GM23338 (cell line): ENCODE results near the gene FBXW7. TPM values are rescaled to one million over a fixed set of nuclear protein-coding genes. Genes with fewer than 3 reads are reported as not detected.

Experiments
- ATAC-seq: fragments of 200-7000 bp; cut with Tn5 transposase; 3 replicates; pipeline ENCODE4 v1.9.1; 2020
- DNase-seq: peaks from one replicate; pipeline ENCODE4 v3.0.0-alpha.2; 2015; ENCODE audit warnings: low spot score
- H2AFZ ChIP-seq: fragments of 200-600 bp; sonication (generic); 2 replicates; pipeline ENCODE4 v1.8.0; 2016; ENCODE audit warnings: antibody characterized with exemption, mild to moderate bottlenecking, moderate library complexity
- H3F3A ChIP-seq: fragments of 200-600 bp; sonication (generic); replicated peaks from 2 replicates; pipeline ENCODE4 v1.8.0; 2017; ENCODE audit warnings: antibody characterized with exemption, mixed run types, low read depth
- H3K27ac ChIP-seq: fragments of 200-600 bp; sonication (generic); 2 replicates; pipeline ENCODE4 v1.6.1; 2016; ENCODE audit warnings: low read depth
- H3K27me3 ChIP-seq: fragments of 200-600 bp; sonication (generic); 2 replicates; pipeline ENCODE4 v1.8.0; 2016; ENCODE audit warnings: mild to moderate bottlenecking, mixed run types, moderate library complexity; ENCODE audit not compliant: insufficient read depth
- H3K36me3 ChIP-seq: fragments of 200-600 bp; sonication (generic); 2 replicates; pipeline ENCODE4 v1.8.0; 2016; ENCODE audit warnings: mild to moderate bottlenecking; ENCODE audit not compliant: insufficient read depth
- H3K4me1 ChIP-seq: fragments of 200-600 bp; sonication (generic); 2 replicates; pipeline ENCODE4 v1.8.0; 2016; ENCODE audit warnings: mild to moderate bottlenecking, moderate library complexity; ENCODE audit not compliant: insufficient read depth
- H3K4me2 ChIP-seq: fragments of 200-600 bp; sonication (generic); 2 replicates; pipeline ENCODE4 v1.7.1; 2017; ENCODE audit warnings: mixed run types
- H3K4me3 ChIP-seq: fragments of 200-600 bp; sonication (generic); 2 replicates; pipeline ENCODE4 v1.6.1; 2016; ENCODE audit warnings: mixed run types
- H3K79me2 ChIP-seq: fragments of 200-600 bp; sonication (generic); replicated peaks from 2 replicates; pipeline ENCODE4 v1.8.0; 2017; ENCODE audit warnings: mild to moderate bottlenecking; ENCODE audit not compliant: insufficient read depth
- H3K9me2 ChIP-seq: fragments of 200-600 bp; sonication (generic); 2 replicates; pipeline ENCODE4 v1.8.0; 2017; ENCODE audit not compliant: insufficient read depth
- H4K20me1 ChIP-seq: fragments of 200-600 bp; sonication (generic); replicated peaks from 2 replicates; pipeline ENCODE4 v1.8.0; 2017; ENCODE audit warnings: mild to moderate bottlenecking; ENCODE audit not compliant: insufficient read depth
- H3K27ac Mint-ChIP-seq: 2 replicates; pipeline ENCODE4 v1.8.0; 2020; ENCODE audit warnings: inconsistent platforms, mild to moderate bottlenecking, moderate library complexity, mixed read lengths
- H3K27me3 Mint-ChIP-seq: 3 replicates; pipeline ENCODE4 v1.8.0; 2022; ENCODE audit warnings: low read depth, mild to moderate bottlenecking, moderate library complexity, mixed read lengths, inconsistent platforms; ENCODE audit not compliant: insufficient read depth, poor library complexity
- H3K36me3 Mint-ChIP-seq: 3 replicates; pipeline ENCODE4 v1.8.0; 2021; ENCODE audit warnings: low read depth, mild to moderate bottlenecking, inconsistent platforms, moderate library complexity, mixed read lengths
- H3K4me1 Mint-ChIP-seq: 3 replicates; pipeline ENCODE4 v1.8.0; 2020; ENCODE audit warnings: mild to moderate bottlenecking, inconsistent platforms, mixed read lengths
- H3K4me3 Mint-ChIP-seq: 3 replicates; pipeline ENCODE4 v1.8.0; 2021; ENCODE audit warnings: moderate library complexity, mild to moderate bottlenecking, inconsistent platforms, mixed read lengths
- H3K9me3 Mint-ChIP-seq: 3 replicates; pipeline ENCODE4 v1.8.0; 2020; ENCODE audit warnings: moderate library complexity, mild to moderate bottlenecking, inconsistent platforms, mixed read lengths
- CREB1 ChIP-seq: fragments of 250-450 bp; sonication (Bioruptor Pico); IDR thresholded peaks from 2 replicates; pipeline ENCODE4 v1.5.0; 2020; ENCODE audit warnings: low read depth, mild to moderate bottlenecking, moderate library complexity
- CTCF ChIP-seq, 2 experiments: fragments of 200-600 bp in 1 of 2; sonication (generic) in 1 of 2; conservative IDR thresholded peaks; 2 replicates each; pipeline versions ENCODE4 v1.5.1 to v1.6.1; 2016 to 2017; ENCODE audit warnings: antibody characterized with exemption in 2 of 2, low read depth in 2 of 2, mild to moderate bottlenecking in 2 of 2, moderate library complexity in 1 of 2
- ETS1 ChIP-seq: IDR thresholded peaks from 2 replicates; pipeline ENCODE4 v1.6.1; 2016; ENCODE audit warnings: antibody characterized with exemption
- EZH2 ChIP-seq: fragments of 200-600 bp; sonication (generic); IDR thresholded peaks from one replicate; pipeline ENCODE4 v1.8.0; 2017; ENCODE audit warnings: antibody characterized with exemption, mild to moderate bottlenecking, low read depth; ENCODE audit not compliant: unreplicated experiment
- EZH2phosphoT487 ChIP-seq: fragments of 200-600 bp; sonication (generic); IDR thresholded peaks from one replicate; pipeline ENCODE4 v1.8.1; 2018; ENCODE audit warnings: antibody characterized with exemption; ENCODE audit not compliant: unreplicated experiment
- JUNB ChIP-seq: IDR thresholded peaks from one replicate; pipeline ENCODE4 v1.6.1; 2016; ENCODE audit warnings: antibody characterized with exemption; ENCODE audit not compliant: unreplicated experiment
- NANOG ChIP-seq: IDR thresholded peaks from 2 replicates; pipeline ENCODE4 v1.6.1; 2016; ENCODE audit warnings: antibody characterized with exemption, borderline replicate concordance
- POLR2AphosphoS5 ChIP-seq: IDR thresholded peaks from 2 replicates; pipeline ENCODE4 v1.6.1; 2016; ENCODE audit warnings: antibody characterized with exemption, low read depth
- STAT1 ChIP-seq: IDR thresholded peaks from one replicate; pipeline ENCODE4 v1.6.1; 2016; ENCODE audit warnings: antibody characterized with exemption; ENCODE audit not compliant: unreplicated experiment
- ZNF114 ChIP-seq: fragments of 250-450 bp; sonication (Bioruptor Pico); IDR thresholded peaks from 2 replicates; pipeline ENCODE4 v1.5.0; 2020; ENCODE audit warnings: mild to moderate bottlenecking, moderate library complexity
- ZNF331 ChIP-seq: fragments of 250-450 bp; sonication (Bioruptor Pico); IDR thresholded peaks from 2 replicates; pipeline ENCODE4 v1.5.0; 2020; ENCODE audit warnings: low read depth, mild to moderate bottlenecking, moderate library complexity
- ZNF462 ChIP-seq: fragments of 250-450 bp; sonication (Bioruptor Pico); IDR thresholded peaks from 2 replicates; pipeline ENCODE4 v1.5.0; 2020; ENCODE audit warnings: mild to moderate bottlenecking, moderate library complexity
- polyA plus RNA-seq: library from polyadenylated mRNA; unstranded; fragments of >200 nt; fragmentation: Nextera tagmentation; extraction: Ambion mirVana; gene quantifications from 2 replicates; pipeline ENCODE4 v1.2.1, GENCODE V29; 2016
- total RNA-seq: library from RNA; depleted of rRNA; stranded (reverse); fragments of >200 nt; shearing (Covaris generic); gene quantifications from 2 replicates; pipeline ENCODE4 v1.2.3, GENCODE V29; 2014
- TF ChIP-seq, protein P1 (sequence below): IDR thresholded peaks from one replicate; pipeline ENCODE4 v1.6.1; 2018; ENCODE audit warnings: antibody characterized with exemption; ENCODE audit not compliant: unreplicated experiment

Gene FBXW7
- total and polyA plus RNA-seq, 2 experiments from 2014 or later, result 25.8 to 34.7 TPM

DNA sequence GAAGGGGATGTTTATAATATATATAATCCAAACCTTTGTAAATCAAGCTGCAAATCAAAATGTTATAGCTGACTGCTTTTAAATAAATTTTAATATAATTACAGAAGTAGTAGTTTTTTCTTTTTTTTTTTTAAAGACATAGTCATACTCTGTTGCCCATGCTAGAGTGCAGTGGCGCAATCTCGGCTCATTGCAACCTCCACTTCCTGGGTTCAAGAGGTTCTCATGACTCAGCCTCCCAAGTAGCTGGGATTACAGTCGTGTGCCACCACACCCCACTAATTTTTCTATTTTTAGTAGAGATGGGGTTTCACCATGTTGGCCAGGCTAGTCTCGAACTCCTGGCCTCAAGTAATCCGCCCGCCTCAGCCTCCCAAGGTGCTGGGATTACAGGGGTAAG is 178.7 kb downstream of the FBXW7 start:
- H3K36me3 ChIP-seq, result no peaks in the 10 kb centered on the region
- peaks cover 14% of the 10 kb centered on the region for H3K4me1 ChIP-seq
- no peak overlapping the region for H3K27ac Mint-ChIP-seq
- H3K36me3 Mint-ChIP-seq, result no peaks in the 10 kb centered on the region
- DNase-seq (no peak), ATAC-seq (no peak)
- H3K79me2 ChIP-seq, result 0 out of 2 replicates have a peak, but pooled peaks cover 4% of the 10 kb centered on the region
- no peaks in the 10 kb centered on the region for H3K9me2 ChIP-seq
- H2AFZ ChIP-seq, result no peak overlapping the region
- no peak overlapping the region for H3K4me3 ChIP-seq
- H3K4me2 ChIP-seq, result no peak overlapping the region
- H3K4me1 Mint-ChIP-seq, result peaks cover 13% of the 10 kb centered on the region
- H3K27me3 Mint-ChIP-seq, result no peaks in the 10 kb centered on the region
- no peak overlapping the region for H3K4me3 Mint-ChIP-seq
- no peaks in the 10 kb centered on the region for H3F3A ChIP-seq
- H3K27ac ChIP-seq, result no peak overlapping the region
- no peaks in the 10 kb centered on the region for H4K20me1 ChIP-seq
- no peaks in the 10 kb centered on the region for H3K9me3 Mint-ChIP-seq
- H3K27me3 ChIP-seq, result no peaks in the 10 kb centered on the region
- TF ChIP-seq STAT1, result no peak
- no peak for TF ChIP-seq EZH2
- TF ChIP-seq POLR2AphosphoS5, result no peak
- TF ChIP-seq ZNF462, result no peak
- TF ChIP-seq, protein P1, sequence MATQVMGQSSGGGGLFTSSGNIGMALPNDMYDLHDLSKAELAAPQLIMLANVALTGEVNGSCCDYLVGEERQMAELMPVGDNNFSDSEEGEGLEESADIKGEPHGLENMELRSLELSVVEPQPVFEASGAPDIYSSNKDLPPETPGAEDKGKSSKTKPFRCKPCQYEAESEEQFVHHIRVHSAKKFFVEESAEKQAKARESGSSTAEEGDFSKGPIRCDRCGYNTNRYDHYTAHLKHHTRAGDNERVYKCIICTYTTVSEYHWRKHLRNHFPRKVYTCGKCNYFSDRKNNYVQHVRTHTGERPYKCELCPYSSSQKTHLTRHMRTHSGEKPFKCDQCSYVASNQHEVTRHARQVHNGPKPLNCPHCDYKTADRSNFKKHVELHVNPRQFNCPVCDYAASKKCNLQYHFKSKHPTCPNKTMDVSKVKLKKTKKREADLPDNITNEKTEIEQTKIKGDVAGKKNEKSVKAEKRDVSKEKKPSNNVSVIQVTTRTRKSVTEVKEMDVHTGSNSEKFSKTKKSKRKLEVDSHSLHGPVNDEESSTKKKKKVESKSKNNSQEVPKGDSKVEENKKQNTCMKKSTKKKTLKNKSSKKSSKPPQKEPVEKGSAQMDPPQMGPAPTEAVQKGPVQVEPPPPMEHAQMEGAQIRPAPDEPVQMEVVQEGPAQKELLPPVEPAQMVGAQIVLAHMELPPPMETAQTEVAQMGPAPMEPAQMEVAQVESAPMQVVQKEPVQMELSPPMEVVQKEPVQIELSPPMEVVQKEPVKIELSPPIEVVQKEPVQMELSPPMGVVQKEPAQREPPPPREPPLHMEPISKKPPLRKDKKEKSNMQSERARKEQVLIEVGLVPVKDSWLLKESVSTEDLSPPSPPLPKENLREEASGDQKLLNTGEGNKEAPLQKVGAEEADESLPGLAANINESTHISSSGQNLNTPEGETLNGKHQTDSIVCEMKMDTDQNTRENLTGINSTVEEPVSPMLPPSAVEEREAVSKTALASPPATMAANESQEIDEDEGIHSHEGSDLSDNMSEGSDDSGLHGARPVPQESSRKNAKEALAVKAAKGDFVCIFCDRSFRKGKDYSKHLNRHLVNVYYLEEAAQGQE, result no peak
- TF ChIP-seq ZNF114, result no peak
- TF ChIP-seq ETS1, result no peak
- no peak for TF ChIP-seq EZH2phosphoT487
- TF ChIP-seq JUNB, result no peak
- no peak for TF ChIP-seq CREB1 (CRISPR knock-in tag)
- TF ChIP-seq CTCF (conservative IDR thresholded peaks at IDR 0.05; ENCODE audit: low read depth in 2 of 2), result no peak
- no peak for TF ChIP-seq ZNF331 (CRISPR knock-in tag)
- TF ChIP-seq NANOG, result no peak
